BLaER1 (cell line): ENCODE measurements around the gene CEP72.
A peak's percentile ranks its signal among the peaks of the same experiment; 100 is the strongest.
"Not testable (repeated sequence)": the region's sequence is repeated elsewhere in the genome, so short reads cannot be mapped to it uniquely, and the experiment has no call there.

ENCODE experiments used
- H3K27ac ChIP-seq: shearing (Covaris generic); formaldehyde crosslinking; 2 replicates; pipeline ENCODE4 v1.8.1; 2022
- H3K27me3 ChIP-seq: shearing (Covaris generic); formaldehyde crosslinking; 2 replicates; pipeline ENCODE4 v1.8.1; 2022
- H3K36me3 ChIP-seq: shearing (Covaris generic); formaldehyde crosslinking; 2 replicates; pipeline ENCODE4 v1.8.1; 2022
- H3K4me1 ChIP-seq: shearing (Covaris generic); formaldehyde crosslinking; 2 replicates; pipeline ENCODE4 v1.8.1; 2022
- H3K4me2 ChIP-seq: shearing (Covaris generic); formaldehyde crosslinking; 2 replicates; pipeline ENCODE4 v1.8.1; 2022
- H3K4me3 ChIP-seq: shearing (Covaris generic); formaldehyde crosslinking; 2 replicates; pipeline ENCODE4 v1.8.1; 2022
- H3K9ac ChIP-seq: shearing (Covaris generic); formaldehyde crosslinking; 2 replicates; pipeline ENCODE4 v1.8.1; 2022
- H3K9me3 ChIP-seq: shearing (Covaris generic); formaldehyde crosslinking; 2 replicates; pipeline ENCODE4 v1.8.1; 2022
- H4K20me1 ChIP-seq: shearing (Covaris generic); formaldehyde crosslinking; 2 replicates; pipeline ENCODE4 v1.8.1; 2022
- Cebpa-rat ChIP-seq: shearing (Covaris generic); IDR thresholded peaks from 2 replicates; pipeline ENCODE4 v1.8.1; 2022

CEP72 gene

GRCh38 chr5:604391-604831 lies 7.7 kb upstream of the CEP72 start:
- Histone ChIP-seq H3K27me3 (no peaks in the 10 kb centered on the region), H3K36me3 (no peaks in the 10 kb centered on the region), H3K27ac (no peak overlapping the region), H3K9ac (no peak overlapping the region), H4K20me1 (no peaks in the 10 kb centered on the region), H3K4me2 (no peak overlapping the region), H3K4me3 (no peak overlapping the region), H3K4me1 (peaks cover 45% of the 10 kb centered on the region), H3K9me3 (no peaks in the 10 kb centered on the region)
- no peak for TF ChIP-seq Cebpa-rat

- H3K9ac ChIP-seq, H3K9me3 ChIP-seq, H3K36me3 ChIP-seq, H3K4me2 ChIP-seq, H3K27me3 ChIP-seq, H4K20me1 ChIP-seq, H3K4me3 ChIP-seq, H3K27ac ChIP-seq: not testable (repeated sequence)
- peaks cover 45% of the 10 kb centered on the region for H3K4me1 ChIP-seq
Measured at GRCh38 chr5:605090-605489, 7.0 kb upstream of the CEP72 start.

GRCh38 chr5:606061-606460 lies 6.1 kb upstream of the CEP72 start:
- Histone ChIP-seq H3K4me2 (peak overlapping the region; percentile 84), H3K4me1 (peaks cover 52% of the 10 kb centered on the region), H3K36me3 (no peaks in the 10 kb centered on the region), H3K27ac (peak overlapping the region; percentile 55; the same call in 1 of the 2 replicates), H3K9me3 (no peaks in the 10 kb centered on the region), H3K9ac (no peak overlapping the region; the same call in 1 of the 2 replicates), H3K4me3 (no peak overlapping the region), H3K27me3 (no peaks in the 10 kb centered on the region), H4K20me1 (no peaks in the 10 kb centered on the region)
- TF ChIP-seq Cebpa-rat = no peak

GRCh38 chr5:606526-607399 lies 5.4 kb upstream of the CEP72 start:
- peak overlapping the region; percentile 55; the same call in 1 of the 2 replicates for H3K27ac ChIP-seq

GRCh38 chr5:607541-608428 lies 4.4 kb upstream of the CEP72 start:
- H3K9me3 ChIP-seq = no peaks in the 10 kb centered on the region
- H3K4me1 ChIP-seq = peaks cover 52% of the 10 kb centered on the region
- no peaks in the 10 kb centered on the region for H3K36me3 ChIP-seq
- H4K20me1 ChIP-seq = no peaks in the 10 kb centered on the region
- H3K4me3 ChIP-seq = no peak overlapping the region
- H3K9ac ChIP-seq = no peak overlapping the region
- peak overlapping the region; percentile 84 for H3K4me2 ChIP-seq
- no peaks in the 10 kb centered on the region for H3K27me3 ChIP-seq
- H3K27ac ChIP-seq = peak overlapping the region; percentile 55; the same call in 1 of the 2 replicates
- TF ChIP-seq Cebpa-rat = no peak

More at GRCh38 chr5:606526-607399, 5.4 kb upstream of the CEP72 start:
- Histone ChIP-seq H3K27me3 (no peaks in the 10 kb centered on the region), H3K9ac (no peak overlapping the region; the same call in 1 of the 2 replicates), H3K4me3 (no peak overlapping the region), H3K4me1 (peaks cover 58% of the 10 kb centered on the region), H3K36me3 (no peaks in the 10 kb centered on the region), H3K9me3 (no peaks in the 10 kb centered on the region), H3K4me2 (peak overlapping the region; percentile 84), H4K20me1 (no peaks in the 10 kb centered on the region)
- TF ChIP-seq Cebpa-rat = no peak

- no peak overlapping the region for H3K4me3 ChIP-seq
- H3K4me2 ChIP-seq = peak overlapping the region; percentile 84
- H3K27ac ChIP-seq = peak overlapping the region; percentile 52; the same call in 1 of the 2 replicates
- peaks cover 6% of the 10 kb centered on the region; the same call in 1 of the 2 replicates for H4K20me1 ChIP-seq
- H3K9me3 ChIP-seq = no peaks in the 10 kb centered on the region
- no peaks in the 10 kb centered on the region for H3K36me3 ChIP-seq
- no peaks in the 10 kb centered on the region for H3K27me3 ChIP-seq
- no peak for TF ChIP-seq Cebpa-rat
- no peak overlapping the region for H3K9ac ChIP-seq
- peaks cover 54% of the 10 kb centered on the region for H3K4me1 ChIP-seq
Measured at GRCh38 chr5:608429-609370, 3.4 kb upstream of the CEP72 start.

- Histone ChIP-seq H3K4me3 (no peak overlapping the region), H3K4me1 (peaks cover 58% of the 10 kb centered on the region), H3K9ac (no peak overlapping the region), H4K20me1 (peaks cover 9% of the 10 kb centered on the region; the same call in 1 of the 2 replicates), H3K36me3 (peaks cover under 1% of the 10 kb centered on the region; the same call in 1 of the 2 replicates), H3K27ac (no peak overlapping the region), H3K9me3 (no peaks in the 10 kb centered on the region), H3K4me2 (no peak overlapping the region), H3K27me3 (no peaks in the 10 kb centered on the region)
- no peak for TF ChIP-seq Cebpa-rat
Measured at GRCh38 chr5:609506-609905, 2.6 kb upstream of the CEP72 start.

- H3K4me1 ChIP-seq = peaks cover 58% of the 10 kb centered on the region
- peaks cover 9% of the 10 kb centered on the region; the same call in 1 of the 2 replicates for H4K20me1 ChIP-seq
- TF ChIP-seq Cebpa-rat = no peak
- H3K4me3 ChIP-seq = no peak overlapping the region
- H3K27me3 ChIP-seq = no peaks in the 10 kb centered on the region
- H3K9me3 ChIP-seq = peaks cover 6% of the 10 kb centered on the region; the same call in 1 of the 2 replicates
- H3K27ac ChIP-seq = no peak overlapping the region
- H3K9ac ChIP-seq = no peak overlapping the region
- H3K36me3 ChIP-seq = peaks cover 7% of the 10 kb centered on the region; the same call in 1 of the 2 replicates
- no peak overlapping the region for H3K4me2 ChIP-seq
Measured at GRCh38 chr5:610011-610743, 2.0 kb upstream of the CEP72 start.
